A549 (cell line): Measurements from ENCODE around the gene TRPV2. TPM values are rescaled to one million over a fixed set of nuclear protein-coding genes. Genes with fewer than 3 reads are reported as not detected.

Experiments used
- ATAC-seq, 2 experiments: fragments of 200-7000 bp in 1 of 2; fragments of >200 bp in 1 of 2; cut with Nextera tagmentation in 1 of 2; cut with Tn5 transposase in 1 of 2; 3 replicates each; pipeline versions ENCODE4 v1.8.0 to v1.9.1; 2018 to 2020; ENCODE audit warnings: mild to moderate bottlenecking in 1 of 2, moderate library complexity in 1 of 2
- CTCF ChIA-PET: fragments of 300-600 bp; sonication (Branson Sonifier 250); formaldehyde crosslinking; extraction: SDS; loops from one replicate; lab custom pipeline; 2021; ENCODE audit warnings: antibody characterized with exemption, inconsistent platforms; lab: Yijun Ruan, JAX
- POLR2A ChIA-PET: fragments of 350-600 bp; formaldehyde crosslinking; extraction: SDS; loops from one replicate; lab custom pipeline; 2021; ENCODE audit warnings: antibody characterized with exemption, inconsistent platforms; lab: Yijun Ruan, JAX
- DNase-seq, 2 experiments: peaks; one replicate each; pipeline versions ENCODE4 v3.0.0 to v3.0.0-alpha.2; 2011 to 2016; ENCODE audit warnings: low read depth in 1 of 2, low spot score in 1 of 2
- FAIRE-seq: peaks from 2 replicates; lab custom pipeline; 2011; peaks lifted over from hg19 to GRCh38; lab: Jason Lieb, UNC
- H3K27ac ChIP-seq, 2 experiments: fragments of >200 bp; sonication (Bioruptor Twin); formaldehyde crosslinking; 3 replicates each; pipeline ENCODE4 v1.5.1; 2016 to 2017
- H3K4me1 ChIP-seq: fragments of >200 bp; sonication (Bioruptor Twin); formaldehyde crosslinking; 3 replicates; pipeline ENCODE4 v1.6.1; 2016
- H3K4me2 ChIP-seq: fragments of >200 bp; sonication (Bioruptor Twin); formaldehyde crosslinking; 3 replicates; pipeline ENCODE4 v1.6.1; 2016
- H3K4me3 ChIP-seq: fragments of >200 bp; sonication (Bioruptor Twin); formaldehyde crosslinking; 3 replicates; pipeline ENCODE4 v1.5.1; 2016
- H3K9me3 ChIP-seq: fragments of >200 bp; sonication (Bioruptor Twin); formaldehyde crosslinking; 3 replicates; pipeline ENCODE4 v1.6.1; 2016
- CBX2 ChIP-seq: fragments of 200-600 bp; sonication (generic); IDR thresholded peaks from 2 replicates; pipeline ENCODE4 v1.6.1; 2016; ENCODE audit warnings: low read depth, mild to moderate bottlenecking, borderline replicate concordance
- CBX8 ChIP-seq: fragments of 200-600 bp; sonication (generic); IDR thresholded peaks from 2 replicates; pipeline ENCODE4 v1.6.1; 2016
- CHD4 ChIP-seq: fragments of 200-600 bp; sonication (generic); IDR thresholded peaks from 2 replicates; pipeline ENCODE4 v1.6.1; 2016; ENCODE audit warnings: antibody characterized with exemption, mild to moderate bottlenecking, borderline replicate concordance
- EP300 ChIP-seq, 2 experiments: fragments of >200 bp; sonication (Bioruptor Twin); formaldehyde crosslinking; IDR thresholded peaks; 2 replicates in 1 of 2; 3 replicates in 1 of 2; pipeline ENCODE4 v1.6.1; 2016 to 2017
- GATA3 ChIP-seq: IDR thresholded peaks from 2 replicates; pipeline ENCODE4 v1.6.1; 2012; ENCODE audit warnings: borderline replicate concordance
- HDAC2 ChIP-seq: fragments of 200-600 bp; sonication (generic); IDR thresholded peaks from 2 replicates; pipeline ENCODE4 v1.6.1; 2016
- HEYL ChIP-seq: fragments of 250-450 bp; sonication (Bioruptor Pico); IDR thresholded peaks from 2 replicates; pipeline ENCODE4 v1.8.0; 2021; ENCODE audit warnings: mild to moderate bottlenecking, moderate library complexity
- HOXA7 ChIP-seq: fragments of 250-450 bp; sonication (Bioruptor Pico); IDR thresholded peaks from 2 replicates; pipeline ENCODE4 v1.5.0; 2020; ENCODE audit warnings: mild to moderate bottlenecking, moderate library complexity
- HOXB13 ChIP-seq: fragments of 250-450 bp; sonication (Bioruptor Pico); IDR thresholded peaks from 2 replicates; pipeline ENCODE4 v1.5.0; 2020; ENCODE audit warnings: low read depth, mild to moderate bottlenecking, moderate library complexity
- HOXB5 ChIP-seq: fragments of 250-450 bp; sonication (Bioruptor Pico); IDR thresholded peaks from 2 replicates; pipeline ENCODE4 v1.5.0; 2020; ENCODE audit warnings: mild to moderate bottlenecking, moderate library complexity
- JUN ChIP-seq, 2 experiments: fragments of >200 bp; sonication (Bioruptor Twin); formaldehyde crosslinking; IDR thresholded peaks; 2 replicates in 1 of 2; 3 replicates in 1 of 2; pipeline ENCODE4 v1.6.1; 2016 to 2017
- JUNB ChIP-seq: fragments of >200 bp; sonication (Bioruptor Twin); formaldehyde crosslinking; IDR thresholded peaks from 2 replicates; pipeline ENCODE4 v1.6.1; 2016
- MAZ ChIP-seq: fragments of 150-350 bp; IDR thresholded peaks from 2 replicates; pipeline ENCODE4 v1.6.1; 2014; ENCODE audit warnings: antibody characterized with exemption, low read depth, low read length, borderline replicate concordance
- NPAS2 ChIP-seq: fragments of 250-450 bp; sonication (Bioruptor Pico); IDR thresholded peaks from 2 replicates; pipeline ENCODE4 v1.8.0; 2022; ENCODE audit warnings: mild to moderate bottlenecking, moderate library complexity, borderline replicate concordance
- RARB ChIP-seq: fragments of 250-450 bp; sonication (Bioruptor Pico); IDR thresholded peaks from 2 replicates; pipeline ENCODE4 v1.8.0; 2021; ENCODE audit warnings: mild to moderate bottlenecking, moderate library complexity
- TP53 ChIP-seq: fragments of 250-450 bp; sonication (Bioruptor Pico); IDR thresholded peaks from 2 replicates; pipeline ENCODE4 v1.5.0; 2021; ENCODE audit warnings: mild to moderate bottlenecking, moderate library complexity
- WGBS: methylation state at CpG from one replicate; pipeline ENCODE4 v1.1.6; 2017; ENCODE audit errors: missing lambda C conversion rate; 5-methylcytosine and 5-hydroxymethylcytosine counted together
- polyA plus RNA-seq, 4 experiments: library from polyadenylated mRNA; depleted of rRNA in 3 of 4; stranded (reverse); fragments of >200 nt; fragmentation: RNase III in 1 of 4; extraction: RNeasy Plus Mini Kit Qiagen cat#74134 plus additional on column Dnase treatment in 1 of 4; gene quantifications; 2 replicates in 3 of 4; 3 replicates in 1 of 4; pipeline ENCODE4 v1.2.3, GENCODE V29; 2011 to 2017
- small RNA-seq, 6 experiments: library from RNA; depleted of rRNA; stranded (forward); fragments of <200 nt; gene quantifications; one replicate each; pipeline ENCODE3, GENCODE V24; 2012
- TF ChIP-seq, protein P1 (sequence below): IDR thresholded peaks from 2 replicates; pipeline ENCODE4 v1.6.1; 2012
- TF ChIP-seq, protein P2 (sequence below): fragments of 250-450 bp; sonication (Bioruptor Pico); IDR thresholded peaks from 2 replicates; pipeline ENCODE4 v1.5.0; 2021; ENCODE audit warnings: mild to moderate bottlenecking, moderate library complexity, borderline replicate concordance

Gene TRPV2
- polyA plus RNA-seq, 2 of the 4 experiments (the other 2 are of a cell fraction) = 0.31 to 0.61 TPM

DNA sequence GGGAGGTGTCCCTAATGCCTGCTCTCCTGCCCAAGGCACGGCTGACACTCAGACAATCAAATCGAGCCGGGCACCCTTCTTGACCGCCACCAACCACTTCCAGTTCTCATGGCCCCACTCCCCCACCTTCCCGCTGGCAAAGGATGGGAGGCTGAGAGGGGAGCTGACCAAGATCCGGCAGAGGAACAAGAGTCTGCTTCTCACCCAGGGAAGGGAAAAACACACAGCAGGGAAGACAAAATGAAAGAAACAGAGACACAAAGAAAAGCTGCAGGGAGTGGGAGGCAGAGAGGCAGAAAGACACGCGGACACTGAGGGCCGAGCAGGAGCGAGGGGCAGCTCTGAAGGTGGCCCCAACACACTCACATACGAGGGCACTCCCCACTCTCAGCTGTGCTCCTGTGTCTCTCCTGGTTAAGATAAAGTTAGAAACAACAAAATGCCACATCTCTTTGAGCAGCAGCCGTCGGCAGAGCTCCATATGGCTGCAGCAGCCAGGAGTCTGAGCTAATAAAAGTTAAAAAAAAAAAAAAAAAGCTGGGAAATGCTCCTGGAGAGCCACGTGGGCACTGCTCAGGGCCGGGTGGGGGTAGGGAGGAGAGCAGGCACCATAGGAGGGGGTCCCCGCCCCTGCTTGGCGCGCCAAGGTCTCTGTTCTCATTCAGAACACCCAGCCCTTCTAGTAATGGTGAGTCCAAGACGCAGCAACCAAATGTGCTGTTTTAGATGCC, 69.2 kb downstream of the TRPV2 start:
- no peak overlapping the region for H3K4me3 ChIP-seq
- CTCF ChIA-PET = interaction anchor here (1.1 kb wide), 1 partner anchor 14 kb away, joined by 4 read pairs; no protein-coding TSS in a partner anchor
- H3K4me2 ChIP-seq = no peak overlapping the region
- no peaks in the 10 kb centered on the region for H3K9me3 ChIP-seq
- DNase-seq = no peak
- TF ChIP-seq HOXB13 (CRISPR knock-in tag) = no peak
- TF ChIP-seq JUNB = no peak
- no peak for TF ChIP-seq HOXB5 (CRISPR knock-in tag)
- TF ChIP-seq RARB (CRISPR knock-in tag) = no peak
- TF ChIP-seq CBX8 = no peak
- TF ChIP-seq NPAS2 (CRISPR knock-in tag) = no peak
- no peak for TF ChIP-seq JUN (IDR thresholded peaks at IDR 0.05)
- no peak for TF ChIP-seq EP300 (IDR thresholded peaks at IDR 0.05)
- TF ChIP-seq CBX2 = no peak
- TF ChIP-seq, protein P1, sequence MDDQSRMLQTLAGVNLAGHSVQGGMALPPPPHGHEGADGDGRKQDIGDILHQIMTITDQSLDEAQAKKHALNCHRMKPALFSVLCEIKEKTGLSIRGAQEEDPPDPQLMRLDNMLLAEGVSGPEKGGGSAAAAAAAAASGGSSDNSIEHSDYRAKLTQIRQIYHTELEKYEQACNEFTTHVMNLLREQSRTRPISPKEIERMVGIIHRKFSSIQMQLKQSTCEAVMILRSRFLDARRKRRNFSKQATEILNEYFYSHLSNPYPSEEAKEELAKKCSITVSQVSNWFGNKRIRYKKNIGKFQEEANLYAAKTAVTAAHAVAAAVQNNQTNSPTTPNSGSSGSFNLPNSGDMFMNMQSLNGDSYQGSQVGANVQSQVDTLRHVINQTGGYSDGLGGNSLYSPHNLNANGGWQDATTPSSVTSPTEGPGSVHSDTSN = no peak
- TF ChIP-seq CHD4 = no peak
- no peak for TF ChIP-seq TP53 (CRISPR knock-in tag)
- TF ChIP-seq GATA3 = no peak
- no peak for TF ChIP-seq HDAC2
- TF ChIP-seq MAZ = no peak
- TF ChIP-seq, protein P2, sequence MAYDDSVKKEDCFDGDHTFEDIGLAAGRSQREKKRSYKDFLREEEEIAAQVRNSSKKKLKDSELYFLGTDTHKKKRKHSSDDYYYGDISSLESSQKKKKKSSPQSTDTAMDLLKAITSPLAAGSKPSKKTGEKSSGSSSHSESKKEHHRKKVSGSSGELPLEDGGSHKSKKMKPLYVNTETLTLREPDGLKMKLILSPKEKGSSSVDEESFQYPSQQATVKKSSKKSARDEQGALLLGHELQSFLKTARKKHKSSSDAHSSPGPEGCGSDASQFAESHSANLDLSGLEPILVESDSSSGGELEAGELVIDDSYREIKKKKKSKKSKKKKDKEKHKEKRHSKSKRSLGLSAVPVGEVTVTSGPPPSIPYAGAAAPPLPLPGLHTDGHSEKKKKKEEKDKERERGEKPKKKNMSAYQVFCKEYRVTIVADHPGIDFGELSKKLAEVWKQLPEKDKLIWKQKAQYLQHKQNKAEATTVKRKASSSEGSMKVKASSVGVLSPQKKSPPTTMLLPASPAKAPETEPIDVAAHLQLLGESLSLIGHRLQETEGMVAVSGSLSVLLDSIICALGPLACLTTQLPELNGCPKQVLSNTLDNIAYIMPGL = no peak
- TF ChIP-seq HOXA7 (CRISPR knock-in tag) = no peak
- no peak for TF ChIP-seq HEYL
- TF ChIP-seq, all 56 proteins: peak for 0
- POLR2A ChIA-PET = no interaction called here
- Histone ChIP-seq H3K27ac (no peak overlapping the region), H3K4me1 (peaks cover 9% of the 10 kb centered on the region; the same call in 2 of the 3 replicates)
- no peak for FAIRE-seq
- 80% methylated on average over 19 of the region's 19 CpGs for WGBS
- ATAC-seq = no peak

Small RNA genes lying within 50 kb of the gene (small RNA-seq; reads per million reads assigned to genes)
- gene SNORD49A (0 reads per million in 6 experiments), gene SNORD65 (0 reads per million in 6 experiments)

Other genes with a start within 250 kb of the TRPV2 start
- 190 and 194 TPM in 2 replicates for gene NCOR1, start 200.0 kb upstream of the TRPV2 start, polyA plus RNA-seq (2011; rRNA removed)
- 60.8 to 65.5 TPM (median 65.5 TPM) in 3 replicates for gene NCOR1, start 200.0 kb upstream of the TRPV2 start, polyA plus RNA-seq (2017; fragmentation: RNase III; extraction: RNeasy Plus Mini Kit Qiagen cat#74134 plus additional on column Dnase treatment)
- 34.1 and 35.1 TPM in 2 replicates for gene PIGL, start 198.4 kb upstream of the TRPV2 start, polyA plus RNA-seq (2011; rRNA removed)
- 25.5 to 28.6 TPM (median 27.5 TPM) in 3 replicates for gene PIGL, start 198.4 kb upstream of the TRPV2 start, polyA plus RNA-seq (2017; fragmentation: RNase III; extraction: RNeasy Plus Mini Kit Qiagen cat#74134 plus additional on column Dnase treatment)
- gene CENPV, start 62.1 kb upstream of the TRPV2 start, polyA plus RNA-seq (2011; rRNA removed) = 191 and 202 TPM in 2 replicates
- 106 to 114 TPM (median 112 TPM) in 3 replicates for gene CENPV, start 62.1 kb upstream of the TRPV2 start, polyA plus RNA-seq (2017; fragmentation: RNase III; extraction: RNeasy Plus Mini Kit Qiagen cat#74134 plus additional on column Dnase treatment)
- gene UBB, start 34.5 kb upstream of the TRPV2 start, polyA plus RNA-seq (2011; rRNA removed) = 2,851 and 4,311 TPM in 2 replicates
- gene UBB, start 34.5 kb upstream of the TRPV2 start, polyA plus RNA-seq (2017; fragmentation: RNase III; extraction: RNeasy Plus Mini Kit Qiagen cat#74134 plus additional on column Dnase treatment) = 2,383 to 2,467 TPM (median 2,404 TPM) in 3 replicates
- 0.65 and 0.78 TPM in 2 replicates for gene LRRC75A, start 76.6 kb downstream of the TRPV2 start, polyA plus RNA-seq (2011; rRNA removed)
- gene LRRC75A, start 76.6 kb downstream of the TRPV2 start, polyA plus RNA-seq (2017; fragmentation: RNase III; extraction: RNeasy Plus Mini Kit Qiagen cat#74134 plus additional on column Dnase treatment) = 0.54 to 0.85 TPM (median 0.84 TPM) in 3 replicates
- 16.7 and 17.0 TPM in 2 replicates for gene ZNF287, start 153.6 kb downstream of the TRPV2 start, polyA plus RNA-seq (2011; rRNA removed)
- gene ZNF287, start 153.6 kb downstream of the TRPV2 start, polyA plus RNA-seq (2017; fragmentation: RNase III; extraction: RNeasy Plus Mini Kit Qiagen cat#74134 plus additional on column Dnase treatment) = 11.7 to 13.5 TPM (median 12.1 TPM) in 3 replicates
- gene ZNF624, start 238.3 kb downstream of the TRPV2 start, polyA plus RNA-seq (2011; rRNA removed) = 3.3 and 4.3 TPM in 2 replicates
- 2.7 to 3.1 TPM (median 3.0 TPM) in 3 replicates for gene ZNF624, start 238.3 kb downstream of the TRPV2 start, polyA plus RNA-seq (2017; fragmentation: RNase III; extraction: RNeasy Plus Mini Kit Qiagen cat#74134 plus additional on column Dnase treatment)